CD4-positive, alpha-beta T cell treated with Interleukin-4 for 1 hour (primary cell): Measurements from ENCODE around the gene SEZ6.

Experiments used
- DNase-seq, 2 donors: peaks; one replicate each; pipeline ENCODE4 v3.0.0-alpha.2; 2020 to 2022

SEZ6 gene

DNA sequence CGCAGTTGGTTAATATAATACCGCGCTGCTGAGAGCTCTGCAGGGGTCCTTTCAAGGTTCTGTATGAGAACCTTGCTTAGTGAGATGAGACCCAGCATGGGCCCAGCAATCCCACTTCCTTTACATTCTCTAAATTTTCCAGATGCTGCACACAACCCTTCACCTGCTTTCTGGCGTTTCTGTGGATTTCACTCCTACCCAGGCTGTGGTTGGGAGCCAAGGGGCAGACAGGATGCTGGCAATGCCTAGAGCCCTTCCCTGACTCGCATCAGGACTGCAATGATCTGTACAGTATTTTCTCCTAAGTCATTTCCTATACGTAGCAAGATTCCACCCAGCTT, 27.0 kb upstream of the SEZ6 start:
- DNase-seq = no peak

DNA sequence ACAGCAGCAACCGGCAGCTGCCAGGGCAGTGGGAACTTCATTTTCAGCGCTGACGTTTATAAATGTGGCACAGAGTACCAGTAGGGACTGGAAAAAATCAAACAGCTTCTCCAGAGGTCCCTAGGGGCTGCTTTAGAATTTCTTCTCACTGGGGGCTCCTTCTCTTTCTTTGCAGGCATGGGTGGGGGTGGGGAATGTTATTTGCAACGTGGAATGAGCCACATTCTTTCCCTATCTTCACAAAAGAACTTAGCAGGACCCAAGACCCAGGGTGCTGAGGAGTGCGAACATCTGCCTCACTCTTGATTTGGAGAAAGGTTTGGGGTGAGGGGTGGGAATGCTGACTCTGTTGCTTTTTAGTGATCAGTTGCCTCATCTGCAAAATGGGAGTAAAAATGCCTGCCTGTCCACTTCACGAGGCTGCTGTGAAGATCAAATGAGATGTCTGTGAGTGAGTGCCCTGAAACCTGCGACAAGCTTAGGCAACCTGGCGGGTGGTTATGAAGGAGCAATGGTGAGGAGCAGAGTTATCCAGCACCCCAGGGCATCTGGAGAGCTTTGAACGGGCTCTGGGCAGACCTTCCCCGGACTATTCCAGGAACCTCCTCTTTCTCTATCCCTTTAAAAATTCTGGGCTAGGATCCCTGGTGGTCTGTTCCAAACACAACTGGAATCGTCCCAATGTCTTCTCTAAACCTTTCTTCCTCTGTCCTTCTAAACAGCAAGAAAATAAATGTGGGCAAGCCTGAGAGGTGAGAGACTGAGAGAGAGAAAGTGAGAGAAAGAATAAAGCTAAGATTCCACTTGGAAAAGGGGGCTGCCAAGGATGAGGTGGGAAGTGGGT, 26.4 kb upstream of the SEZ6 start:
- DNase-seq = no peak

DNA sequence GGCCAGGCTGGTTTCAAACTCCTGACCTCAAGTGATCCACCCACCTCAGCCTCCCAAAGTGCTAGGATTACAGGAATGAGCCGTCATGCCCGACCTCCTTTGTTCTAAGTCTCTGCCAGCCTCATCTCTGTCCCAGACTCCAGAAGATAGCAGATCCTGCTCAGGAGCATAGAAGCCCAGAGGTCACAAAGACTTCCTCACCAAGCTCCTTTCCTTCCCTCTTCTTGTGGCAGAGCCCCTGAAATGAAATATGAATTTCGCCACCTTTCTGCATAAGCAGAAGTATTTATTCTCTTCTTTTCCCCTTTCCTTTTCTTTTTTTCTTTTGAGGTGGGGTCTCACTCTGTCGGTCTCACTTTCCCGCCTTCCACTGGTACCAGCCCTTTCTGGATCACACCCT, 25.7 kb upstream of the SEZ6 start:
- DNase-seq = no peak

DNA sequence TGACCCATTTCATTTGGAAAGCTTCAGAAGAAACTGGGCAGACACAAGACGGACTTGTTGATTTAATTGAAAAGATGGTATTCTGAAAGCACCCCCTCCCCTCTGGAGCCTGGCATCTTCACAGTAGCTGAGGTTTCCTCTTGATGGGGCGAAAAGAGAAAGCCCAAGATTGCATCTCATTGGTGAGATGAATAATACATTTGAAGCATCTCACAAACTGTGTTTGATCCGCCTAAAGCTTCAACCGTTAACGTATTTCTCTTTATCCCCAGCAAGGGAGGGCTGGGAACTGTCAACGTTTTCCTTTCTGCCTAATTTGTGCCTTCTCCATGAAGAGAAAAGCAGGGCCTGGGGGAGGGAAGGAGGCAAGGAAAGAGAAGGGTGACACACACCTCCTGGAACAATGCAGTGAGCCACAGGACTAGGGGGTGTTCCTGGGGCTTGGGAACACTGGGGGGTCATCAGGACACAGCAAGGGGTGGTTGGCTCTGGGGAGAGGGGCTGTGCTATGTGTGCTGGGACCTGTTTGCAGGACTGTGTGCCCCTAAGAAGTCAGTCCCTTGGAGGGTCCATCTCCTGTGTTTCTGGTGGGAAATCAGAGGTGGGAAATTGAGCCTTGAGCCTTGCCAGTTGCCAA, 18.6 kb upstream of the SEZ6 start:
- DNase-seq = no peak

DNA sequence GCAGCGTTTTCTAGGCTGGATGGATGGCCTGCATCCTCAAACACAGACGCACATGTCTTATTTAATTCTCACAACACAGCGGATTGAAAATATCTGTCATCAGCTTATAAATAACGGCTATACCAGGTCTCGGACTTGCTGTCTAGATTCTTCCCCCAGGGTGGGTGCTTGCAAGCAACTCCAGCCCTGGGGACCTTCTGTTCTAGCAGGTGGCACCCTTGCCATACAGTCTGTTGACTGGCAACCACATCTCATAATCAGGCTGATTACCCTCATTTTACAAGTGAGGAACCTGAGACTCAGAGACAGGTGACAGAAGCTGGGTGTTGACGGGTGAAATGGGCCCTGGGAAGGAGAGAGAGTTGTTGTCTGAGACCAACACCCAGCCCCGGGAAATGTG, 16.2 kb upstream of the SEZ6 start:
- DNase-seq = no peak

DNA sequence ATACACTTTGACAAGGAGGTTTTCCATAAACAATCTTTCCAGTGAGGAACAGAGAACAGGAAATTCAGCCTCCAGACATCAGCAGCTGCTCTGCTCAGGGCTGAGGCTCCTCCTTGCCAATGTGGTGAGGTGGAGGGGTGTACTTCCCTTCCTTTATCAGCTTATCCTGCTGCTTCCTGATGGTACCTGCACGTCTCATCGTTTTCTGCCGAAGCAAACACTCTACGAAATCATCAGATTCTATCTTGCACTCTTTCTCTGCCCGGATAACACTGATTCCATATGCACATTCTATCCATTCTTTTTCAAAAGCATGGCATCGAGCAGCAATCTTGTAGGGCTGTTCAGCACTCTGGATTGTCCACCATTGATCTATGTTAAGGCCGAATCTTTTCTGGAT, 15.4 kb upstream of the SEZ6 start:
- DNase-seq = no peak

DNA sequence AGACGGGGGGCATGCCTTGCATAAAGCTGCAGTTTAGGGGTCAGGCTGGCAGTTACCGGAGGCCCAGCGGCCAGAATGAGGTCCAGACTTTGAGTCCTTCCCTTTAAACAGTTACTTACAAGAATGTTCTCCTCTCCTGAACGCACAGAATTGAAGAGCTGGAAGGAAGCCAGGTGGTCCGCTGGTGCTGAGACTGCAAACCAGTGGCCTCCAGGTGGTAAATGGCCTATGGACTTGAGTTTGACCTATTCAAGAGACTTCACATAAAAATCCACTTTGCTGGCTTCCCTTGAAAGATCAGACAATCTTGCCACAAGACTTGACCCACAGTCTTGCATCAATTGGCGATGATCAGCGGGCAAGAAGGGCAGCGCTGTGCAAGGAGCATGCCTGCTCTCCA, 14.7 kb upstream of the SEZ6 start:
- DNase-seq = no peak

DNA sequence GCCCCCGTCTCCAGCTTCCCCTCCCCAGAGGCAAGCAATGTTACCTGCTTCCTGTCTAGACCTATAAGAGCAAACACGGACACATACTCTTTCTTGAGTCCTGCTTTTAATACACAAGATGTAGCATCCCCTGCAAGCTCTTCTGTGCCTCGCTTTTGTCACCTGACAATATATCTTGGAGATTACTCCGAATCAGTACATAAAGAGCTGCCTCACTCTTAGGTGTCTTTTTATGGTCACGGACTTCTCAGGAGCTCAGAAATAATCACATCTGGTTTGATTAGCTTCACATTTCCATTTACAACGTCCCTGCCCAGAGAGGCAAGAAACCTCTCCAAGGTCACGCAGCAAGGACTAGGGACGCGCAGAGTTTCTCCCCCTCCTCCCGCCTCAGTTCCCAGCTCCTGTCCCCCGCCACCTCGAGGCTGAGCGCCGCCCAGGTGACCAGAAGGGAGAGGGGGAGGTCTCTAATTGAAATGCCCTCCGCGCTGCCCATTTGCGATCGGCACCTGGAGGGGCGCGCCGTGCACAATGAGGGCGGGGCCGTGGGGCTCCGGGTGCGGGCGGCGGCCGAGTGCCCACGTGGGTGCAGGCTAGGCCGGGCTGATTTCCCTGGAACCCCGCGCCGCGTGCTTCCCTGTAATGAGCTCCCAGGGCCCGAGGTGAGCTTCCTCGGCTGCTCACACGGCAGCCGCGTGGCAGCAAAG, 13.8 kb upstream of the SEZ6 start:
- DNase-seq = no peak

DNA sequence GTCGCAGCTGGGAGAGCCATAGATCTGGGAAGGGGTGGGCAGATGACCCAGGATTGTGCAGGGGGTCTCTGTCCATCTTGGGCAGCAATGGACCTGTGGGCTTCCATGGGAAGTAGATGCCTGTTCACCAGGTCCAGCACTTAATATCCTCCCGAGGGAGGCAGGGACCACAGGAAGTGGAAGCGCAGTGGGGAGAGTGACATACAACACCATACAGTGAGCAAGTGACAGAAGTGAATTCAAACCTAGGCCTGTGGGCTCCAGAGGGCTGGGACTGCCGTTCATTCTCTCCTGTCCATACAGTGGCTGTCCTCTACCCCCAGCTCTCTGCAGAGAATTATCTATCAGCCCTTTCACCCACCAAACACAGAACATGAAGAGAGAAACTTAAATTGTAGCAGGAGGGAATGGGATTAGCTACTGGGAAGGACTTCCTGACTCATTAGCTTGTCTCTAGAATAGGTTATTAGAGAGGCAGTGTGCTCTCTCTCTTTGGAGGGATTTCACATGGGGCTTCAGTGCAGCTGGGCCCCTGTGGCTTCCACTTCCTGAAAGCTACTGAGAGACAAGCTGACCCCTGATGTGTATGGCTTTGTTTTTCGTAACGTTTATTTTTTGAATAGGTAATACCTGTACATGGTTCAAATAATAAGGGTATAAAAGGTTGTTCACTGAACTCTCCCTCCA, 13.1 kb upstream of the SEZ6 start:
- no peak for DNase-seq

DNA sequence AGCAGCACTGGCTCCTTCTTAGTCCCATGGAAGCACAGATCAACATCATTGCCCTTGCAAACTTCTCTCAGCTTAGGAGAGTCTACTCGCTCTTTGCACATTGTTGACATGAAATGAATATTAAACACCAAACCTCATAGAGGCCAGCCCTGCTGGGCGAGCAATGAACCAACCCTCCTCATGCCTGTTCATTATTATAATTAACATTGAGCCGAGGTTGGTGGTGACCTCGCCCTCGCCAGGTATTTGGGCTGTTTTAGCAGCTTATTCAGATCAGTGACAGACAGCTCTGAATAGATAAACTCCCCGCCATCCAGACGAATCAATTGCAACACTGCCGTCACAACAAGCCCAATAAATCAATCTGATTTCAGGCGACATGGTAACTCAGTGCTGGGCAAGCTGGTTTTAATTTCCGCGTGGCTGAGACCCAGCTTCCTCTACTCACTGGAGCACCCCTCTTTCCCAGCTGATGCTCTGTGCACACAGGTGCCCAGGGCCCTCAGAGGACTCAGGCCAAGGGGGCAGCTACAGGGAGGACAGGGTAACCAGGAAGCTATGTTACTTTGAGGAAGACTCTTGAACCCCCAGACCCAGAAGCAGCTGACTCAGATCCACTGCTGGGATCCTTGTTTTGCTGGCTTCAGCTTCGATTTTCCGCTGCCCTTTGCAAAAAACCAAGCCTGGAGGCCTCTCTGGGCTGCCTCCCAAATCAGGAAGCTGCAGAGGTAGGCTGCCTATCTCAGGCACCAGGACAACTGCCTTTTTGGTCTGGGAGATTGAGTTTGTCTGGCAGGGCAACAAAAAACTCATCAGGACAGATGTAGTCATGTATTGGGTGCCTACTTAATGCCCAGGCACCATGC, 10.7 kb upstream of the SEZ6 start:
- no peak for DNase-seq

DNA sequence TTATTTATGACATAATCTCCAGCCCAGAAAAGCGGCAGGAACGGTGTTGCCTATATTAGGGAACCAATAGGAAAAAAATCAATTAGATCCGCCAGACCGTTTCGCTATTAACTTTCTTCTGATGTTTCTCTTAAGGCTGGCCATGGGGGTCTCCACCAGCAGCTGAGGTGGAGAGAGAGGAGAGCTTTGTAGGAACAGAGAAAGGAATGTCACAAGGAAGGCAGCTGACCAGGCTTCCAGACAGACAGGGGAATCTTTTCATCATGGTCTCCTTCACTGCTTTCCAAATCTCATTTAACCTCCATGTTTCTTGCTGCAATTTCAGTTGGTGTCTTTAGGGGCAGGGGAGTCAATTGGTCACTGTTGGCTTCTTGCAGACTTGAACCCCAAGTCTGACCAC, 8.9 kb upstream of the SEZ6 start:
- DNase-seq = no peak

DNA sequence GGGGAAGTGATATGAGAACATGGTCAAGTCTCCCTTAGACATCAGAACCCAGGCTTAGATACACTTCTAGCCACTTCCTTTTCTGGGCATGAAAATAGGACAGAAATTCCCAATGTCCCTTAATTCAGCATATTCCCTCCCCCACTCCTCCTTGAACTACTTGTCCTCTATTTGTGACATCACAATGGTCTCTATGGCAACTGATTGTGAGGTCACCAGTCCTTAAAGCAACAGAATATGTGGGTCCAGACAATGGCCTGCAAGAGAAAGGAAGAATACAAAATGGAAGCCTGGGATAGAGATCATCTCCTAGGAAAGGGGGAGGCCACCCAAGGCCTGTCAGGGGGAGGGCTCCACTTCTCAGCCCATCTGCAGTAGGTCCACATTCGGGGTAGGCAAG, 6.7 kb upstream of the SEZ6 start:
- no peak for DNase-seq

DNA sequence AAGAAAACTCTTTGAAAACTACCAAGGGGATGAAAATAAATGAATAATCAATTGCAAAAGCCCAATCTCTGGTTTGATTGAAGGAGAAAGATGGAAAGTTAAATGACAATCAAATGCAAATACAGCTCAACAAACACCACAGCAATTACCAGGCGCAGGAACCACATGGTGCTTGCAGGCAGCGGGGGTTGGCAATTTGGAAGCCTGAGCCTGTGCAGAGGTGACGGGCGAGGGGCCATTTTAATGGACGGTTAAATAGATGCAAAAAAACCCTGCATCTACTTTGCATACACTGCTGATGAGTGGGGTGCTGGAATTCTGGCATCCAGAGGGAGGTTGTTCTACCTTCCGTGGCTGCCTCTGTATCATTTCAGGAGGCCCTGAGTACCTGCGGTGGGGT, 4.8 kb upstream of the SEZ6 start:
- no peak for DNase-seq

DNA sequence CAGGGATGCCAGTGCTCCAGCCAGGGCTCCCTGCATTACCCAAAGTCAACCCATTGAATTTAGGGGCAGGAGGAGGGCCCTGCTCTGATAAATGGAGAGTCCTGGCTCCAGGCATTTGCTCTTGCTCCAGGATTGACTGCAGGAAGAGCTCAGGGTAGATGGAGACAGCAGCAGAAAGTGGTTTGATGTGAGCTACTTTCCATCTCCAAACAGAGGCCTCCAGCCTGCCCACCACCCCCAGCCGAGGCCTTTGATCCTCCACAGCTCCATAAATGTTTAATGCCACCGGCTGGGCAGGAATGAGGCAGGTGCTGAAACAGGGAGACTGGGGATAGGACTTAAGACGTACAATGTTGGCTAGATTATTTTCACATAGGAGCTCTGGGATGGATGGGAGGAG, 4.3 kb upstream of the SEZ6 start:
- no peak for DNase-seq

DNA sequence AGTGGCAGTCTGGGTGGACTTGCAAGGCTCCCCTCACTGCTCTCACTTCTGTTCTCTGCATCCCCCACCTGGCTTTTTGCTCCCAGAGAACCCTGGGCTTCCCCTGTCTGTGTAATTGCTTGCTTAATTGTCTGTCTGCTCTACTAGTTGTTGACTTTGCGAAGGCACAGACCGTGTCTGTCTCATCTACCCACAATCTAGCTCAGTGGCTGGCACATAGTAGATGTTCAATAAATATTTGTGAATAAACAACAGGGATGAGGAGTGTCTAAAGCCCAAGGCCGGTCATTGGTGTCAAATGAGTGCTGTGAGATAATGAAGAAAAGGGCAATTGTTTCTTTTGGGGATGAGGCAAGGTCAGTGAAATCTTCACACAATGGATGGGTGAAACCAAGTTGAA, 2.8 kb upstream of the SEZ6 start:
- no peak for DNase-seq

DNA sequence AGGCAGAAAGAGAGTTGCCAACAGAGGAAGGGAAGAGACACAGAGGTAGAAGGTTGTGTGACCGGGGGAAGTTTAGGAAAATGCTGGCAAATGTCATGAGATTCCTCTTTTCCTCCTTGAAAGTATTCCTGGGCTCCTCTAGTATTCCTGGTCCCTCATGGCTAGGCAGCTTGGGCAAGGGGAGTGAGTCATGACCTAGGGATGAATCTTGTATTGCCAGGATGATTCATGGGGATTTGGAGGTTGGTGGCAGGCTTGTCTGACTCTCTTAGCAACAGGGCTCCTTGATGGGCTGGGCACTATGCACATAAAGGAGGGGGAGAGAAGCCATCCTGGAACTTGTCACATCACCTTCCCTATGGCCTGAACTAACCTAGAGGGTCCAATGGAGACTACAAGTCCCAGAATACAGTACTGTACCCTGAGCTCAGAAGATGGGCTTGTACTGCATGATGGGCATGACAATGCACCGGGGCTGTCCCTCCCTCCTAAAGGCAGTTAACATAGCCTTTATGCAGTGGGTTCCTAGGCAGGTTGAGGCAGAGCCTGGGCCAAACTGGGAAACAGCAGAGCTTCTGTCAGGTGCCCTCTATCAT, 2.1 kb upstream of the SEZ6 start:
- DNase-seq = no peak

DNA sequence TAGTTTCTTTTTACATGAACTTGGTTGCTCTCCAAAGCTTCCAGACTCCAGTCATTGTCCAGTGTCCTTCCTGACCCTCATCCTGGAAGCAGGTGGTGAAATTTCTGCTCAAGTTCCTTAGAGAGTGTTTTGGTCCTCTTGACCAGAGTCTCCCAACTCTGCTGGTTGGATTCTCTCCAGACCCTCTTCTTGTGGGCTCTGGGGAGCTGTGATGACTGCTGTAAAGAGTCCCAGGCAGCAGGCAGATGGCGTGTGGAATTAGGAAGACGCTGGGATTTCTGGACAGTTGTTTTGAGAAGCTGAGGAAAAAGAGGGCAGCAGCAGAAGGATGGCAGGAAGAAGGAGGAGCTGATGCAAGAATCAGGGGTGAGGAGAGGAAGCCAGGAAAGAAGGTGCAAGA, 1.6 kb upstream of the SEZ6 start:
- DNase-seq = no peak

DNA sequence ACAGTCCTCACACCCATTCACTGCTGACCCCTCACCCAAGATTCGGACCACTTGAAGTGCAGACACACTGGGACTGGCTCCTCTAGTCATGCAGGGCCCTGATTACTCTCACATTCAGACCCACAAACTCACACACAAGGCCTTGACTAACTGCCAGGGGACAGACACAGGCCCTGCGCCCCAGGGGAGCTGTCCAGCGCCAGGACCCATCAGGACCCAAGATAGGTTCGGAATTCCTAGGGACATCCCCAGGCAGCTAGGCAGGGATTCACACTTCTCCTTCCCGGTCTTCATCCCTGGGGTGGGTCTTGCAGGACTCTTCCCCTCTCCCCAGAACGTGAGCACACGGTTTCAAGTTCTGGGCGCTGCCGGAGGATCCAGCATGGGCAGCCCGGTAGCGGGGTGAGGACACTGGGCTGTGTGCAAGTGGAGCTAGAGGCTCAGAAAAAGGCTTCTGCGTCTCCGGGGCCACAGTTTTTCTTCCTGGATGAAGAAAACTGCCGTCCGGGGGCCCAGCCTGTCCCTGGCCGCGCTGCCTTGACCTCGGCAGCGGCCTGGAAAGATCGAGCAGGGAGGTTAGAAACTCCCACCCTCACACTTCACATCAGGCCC, 1.6 kb downstream of the SEZ6 start:
- no peak for DNase-seq

DNA sequence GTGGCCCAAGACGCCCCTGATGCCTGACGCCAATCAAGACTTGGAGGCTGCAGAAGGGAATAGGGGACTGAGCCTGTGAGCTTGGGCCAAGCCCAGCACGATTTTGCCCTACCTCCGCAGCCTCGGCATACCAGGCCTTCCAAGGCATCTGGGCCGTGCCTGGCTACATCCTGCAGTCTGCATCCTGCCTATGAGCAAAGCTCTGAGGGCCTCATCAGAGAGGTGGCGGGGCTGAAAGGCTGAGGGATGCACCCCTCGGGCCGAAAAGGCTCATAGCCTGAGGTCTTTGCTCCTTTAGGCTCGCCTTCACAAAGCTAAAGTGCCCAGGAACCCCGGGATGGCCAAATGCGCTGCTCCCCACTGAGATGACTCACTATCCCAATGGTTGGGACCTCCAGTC, 2.5 kb downstream of the SEZ6 start:
- DNase-seq = no peak

DNA sequence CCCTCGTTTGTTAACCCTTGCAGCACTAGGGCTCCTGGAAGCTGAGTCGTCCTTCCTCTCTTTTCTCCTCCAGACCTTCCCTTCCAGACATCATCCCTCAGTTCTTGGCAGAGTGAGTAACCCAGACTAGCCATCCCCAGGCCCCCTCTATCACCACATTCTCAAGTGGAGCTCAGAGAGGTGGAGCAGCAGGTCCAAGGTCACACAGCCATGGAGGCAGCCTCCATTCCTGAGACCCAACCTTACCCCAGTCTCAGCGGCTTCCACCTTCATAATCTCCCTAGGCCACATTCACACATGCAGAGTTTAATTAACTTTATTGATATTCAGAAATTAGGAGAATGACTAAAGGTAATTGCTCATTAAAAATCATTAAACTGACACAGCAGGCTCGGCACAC, 3.0 kb downstream of the SEZ6 start:
- no peak for DNase-seq

DNA sequence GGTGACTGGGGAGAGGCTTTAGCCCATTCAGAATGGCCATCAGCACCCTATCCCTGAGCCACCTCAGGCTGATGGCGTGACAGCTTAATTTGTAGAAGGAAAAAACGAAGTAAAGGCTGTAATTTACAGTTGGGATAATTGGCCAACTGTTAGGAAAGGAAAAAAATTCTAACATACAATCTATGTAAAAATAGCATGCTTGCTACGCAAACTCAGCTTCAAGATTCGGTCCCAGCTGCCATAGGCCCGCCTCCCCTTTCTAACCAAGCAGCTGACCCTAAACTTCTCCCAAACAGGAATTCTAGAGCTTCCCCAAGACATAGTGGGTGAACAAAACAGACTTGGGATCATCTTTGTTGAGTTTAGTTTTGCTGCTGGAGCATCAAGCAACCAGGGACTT, 4.9 kb downstream of the SEZ6 start:
- DNase-seq = no peak

DNA sequence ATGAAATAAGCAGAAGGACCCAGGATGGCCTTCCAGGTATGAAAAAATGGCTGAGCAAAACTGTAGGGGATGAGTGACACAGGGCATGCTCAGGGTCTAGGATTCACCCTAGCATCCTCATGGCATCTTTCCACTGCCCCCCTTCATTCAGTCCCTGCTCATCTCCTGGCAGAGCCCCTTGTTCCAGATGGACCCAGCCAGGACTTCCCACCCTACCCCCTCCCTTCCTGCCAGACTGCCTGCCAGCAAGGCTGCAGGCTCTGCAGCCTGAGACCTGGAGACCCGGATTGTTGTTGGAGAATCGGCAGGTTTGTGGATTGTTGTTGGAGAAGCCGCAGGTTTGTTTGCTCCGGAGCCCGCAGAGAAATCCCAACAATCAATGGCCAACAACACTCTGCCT, 6.6 kb downstream of the SEZ6 start:
- DNase-seq = no peak
